Neural cell (in vitro differentiated cells): Measurements from ENCODE around the gene CELA3A.
"Not testable (repeated sequence)": the region's sequence is repeated elsewhere in the genome, so short reads cannot be mapped to it uniquely, and the experiment has no call there.

Experiments
- CTCF ChIP-seq: fragments of 450-650 bp; IDR thresholded peaks from 2 replicates; pipeline ENCODE4 v1.5.1; 2014; ENCODE audit warnings: antibody characterized with exemption, mild to moderate bottlenecking, moderate library complexity; ENCODE audit not compliant: poor library complexity, severe bottlenecking
- MXI1 ChIP-seq: fragments of 450-650 bp; conservative IDR thresholded peaks from 2 replicates; pipeline ENCODE4 v1.6.1; 2014; ENCODE audit warnings: antibody characterized with exemption, mild to moderate bottlenecking; ENCODE audit not compliant: poor library complexity, severe bottlenecking
- POLR2AphosphoS5 ChIP-seq: IDR thresholded peaks from 2 replicates; pipeline ENCODE4 v1.6.1; 2012
- REST ChIP-seq: IDR thresholded peaks from 2 replicates; pipeline ENCODE4 v1.6.1; 2012; ENCODE audit warnings: borderline replicate concordance
- SMC3 ChIP-seq: fragments of 450-650 bp; conservative IDR thresholded peaks from 2 replicates; pipeline ENCODE4 v1.6.1; 2014; ENCODE audit warnings: antibody characterized with exemption, mild to moderate bottlenecking, moderate library complexity; ENCODE audit not compliant: poor library complexity

- TF ChIP-seq CTCF, REST, SMC3, POLR2AphosphoS5, MXI1: not testable (repeated sequence)
Observed at GRCh38 chr1:21976703-21977239, 24.7 kb upstream of the CELA3A start, which contains the start of gene CELA3B.
